ENCODE measurements around the gene DEDD2. TPM values are rescaled to one million over a fixed set of nuclear protein-coding genes. Genes with fewer than 3 reads are reported as not detected.

Gene DEDD2
- total and polyA plus RNA-seq, 4 donors: 16.4 to 33.8 (median 19.7) TPM

GRCh38 chr19:42152910-42153671, 64.4 kb downstream of the DEDD2 start:
- no peaks in the 10 kb centered on the region for H3K36me3 ChIP-seq (ENCODE audit: control insufficient read depth in 1 of 2, insufficient read depth in 2 of 2, low read length in 1 of 2)
- no peaks in the 10 kb centered on the region for H3K27me3 ChIP-seq (ENCODE audit: control insufficient read depth in 1 of 2, insufficient read depth in 2 of 2, low read length in 1 of 2)
- intact Hi-C loops (cut with DNase I): no loop called here
- no peak overlapping the region for H3K4me3 ChIP-seq (ENCODE audit: low read length in 2 of 2)
- H3K27ac ChIP-seq (ENCODE audit: low read depth in 1 of 2, low read length in 2 of 2): no peak overlapping the region
- H3K9me3 ChIP-seq (ENCODE audit: control insufficient read depth, low read length): no peaks in the 10 kb centered on the region
- ATAC-seq (ENCODE audit: low FRiP score) (no peak), DNase-seq (no peak)
- 82 to 84% methylated on average over 25 of the region's 25 CpGs for WGBS, 2 donors
- no peaks in the 10 kb centered on the region for H3K4me1 ChIP-seq (ENCODE audit: control insufficient read depth in 1 of 2, insufficient read depth in 2 of 2, low read length in 2 of 2)

GRCh38 chr19:42151782-42152684, 65.4 kb downstream of the DEDD2 start:
- Histone ChIP-seq H3K4me1 (ENCODE audit: control insufficient read depth in 1 of 2, insufficient read depth in 2 of 2, low read length in 2 of 2) (no peaks in the 10 kb centered on the region), H3K27ac (ENCODE audit: low read depth in 1 of 2, low read length in 2 of 2) (no peak overlapping the region), H3K4me3 (ENCODE audit: low read length in 2 of 2) (no peak overlapping the region), H3K27me3 (ENCODE audit: control insufficient read depth in 1 of 2, insufficient read depth in 2 of 2, low read length in 1 of 2) (no peaks in the 10 kb centered on the region), H3K36me3 (ENCODE audit: control insufficient read depth in 1 of 2, insufficient read depth in 2 of 2, low read length in 1 of 2) (no peaks in the 10 kb centered on the region), H3K9me3 (ENCODE audit: control insufficient read depth, low read length) (no peaks in the 10 kb centered on the region)
- ATAC-seq (ENCODE audit: low FRiP score): no peak
- 52 to 58% methylated on average over 18 to 20 of the region's 20 CpGs for WGBS, 2 donors
- DNase-seq: no peak
- intact Hi-C loops (cut with DNase I): no loop called here

- DNase-seq (no peak), ATAC-seq (ENCODE audit: low FRiP score) (no peak)
- no peaks in the 10 kb centered on the region for H3K4me1 ChIP-seq (ENCODE audit: control insufficient read depth in 1 of 2, insufficient read depth in 2 of 2, low read length in 2 of 2)
- no peak overlapping the region for H3K4me3 ChIP-seq (ENCODE audit: low read length in 2 of 2)
- 11 to 25% methylated on average over 7 to 9 of the region's 9 CpGs for WGBS, 2 donors
- H3K27me3 ChIP-seq (ENCODE audit: control insufficient read depth in 1 of 2, insufficient read depth in 2 of 2, low read length in 1 of 2): no peaks in the 10 kb centered on the region
- H3K9me3 ChIP-seq (ENCODE audit: control insufficient read depth, low read length): no peaks in the 10 kb centered on the region
- intact Hi-C loops (cut with DNase I): no loop called here
- H3K36me3 ChIP-seq (ENCODE audit: control insufficient read depth in 1 of 2, insufficient read depth in 2 of 2, low read length in 1 of 2): no peaks in the 10 kb centered on the region
- no peak overlapping the region for H3K27ac ChIP-seq (ENCODE audit: low read depth in 1 of 2, low read length in 2 of 2)
Observed at GRCh38 chr19:42150911-42151361, 66.5 kb downstream of the DEDD2 start.

- Histone ChIP-seq H3K27me3 (ENCODE audit: control insufficient read depth in 1 of 2, insufficient read depth in 2 of 2, low read length in 1 of 2) (no peaks in the 10 kb centered on the region), H3K4me1 (ENCODE audit: control insufficient read depth in 1 of 2, insufficient read depth in 2 of 2, low read length in 2 of 2) (no peaks in the 10 kb centered on the region), H3K4me3 (ENCODE audit: low read length in 2 of 2) (no peak overlapping the region), H3K36me3 (ENCODE audit: control insufficient read depth in 1 of 2, insufficient read depth in 2 of 2, low read length in 1 of 2) (no peaks in the 10 kb centered on the region), H3K9me3 (ENCODE audit: control insufficient read depth, low read length) (no peaks in the 10 kb centered on the region), H3K27ac (ENCODE audit: low read depth in 1 of 2, low read length in 2 of 2) (no peak overlapping the region)
- DNase-seq (no peak), ATAC-seq (ENCODE audit: low FRiP score) (no peak)
- 5 to 7% methylated on average over 6 to 17 of the region's 17 CpGs for WGBS, 2 donors
- intact Hi-C loops (cut with DNase I): no loop called here
Observed at GRCh38 chr19:42150364-42150763, 67.1 kb downstream of the DEDD2 start.

GRCh38 chr19:42149447-42150202, 67.9 kb downstream of the DEDD2 start:
- intact Hi-C loops (cut with DNase I): no loop called here
- no peak for ATAC-seq (ENCODE audit: low FRiP score)
- Histone ChIP-seq H3K27ac (ENCODE audit: low read depth in 1 of 2, low read length in 2 of 2) (no peak overlapping the region), H3K27me3 (ENCODE audit: control insufficient read depth in 1 of 2, insufficient read depth in 2 of 2, low read length in 1 of 2) (no peaks in the 10 kb centered on the region), H3K4me1 (ENCODE audit: control insufficient read depth in 1 of 2, insufficient read depth in 2 of 2, low read length in 2 of 2) (no peaks in the 10 kb centered on the region), H3K9me3 (ENCODE audit: control insufficient read depth, low read length) (no peaks in the 10 kb centered on the region), H3K36me3 (ENCODE audit: control insufficient read depth in 1 of 2, insufficient read depth in 2 of 2, low read length in 1 of 2) (no peaks in the 10 kb centered on the region), H3K4me3 (ENCODE audit: low read length in 2 of 2) (no peak overlapping the region)
- 21 to 23% methylated on average over 5 of the region's 5 CpGs for WGBS, 2 donors
- DNase-seq: no peak

Other genes with a start within 250 kb of the DEDD2 start
- gene ATP1A3, start 223.4 kb downstream of the DEDD2 start, total RNA-seq: not detected
- under 1 TPM in 1 of 2 donors, not detected in 1; 0.38 TPM for gene ATP1A3, start 223.4 kb downstream of the DEDD2 start, polyA plus RNA-seq
- 10 to 100 TPM; 20.8 to 24.5 TPM for gene GRIK5, start 147.5 kb downstream of the DEDD2 start, total RNA-seq
- gene GRIK5, start 147.5 kb downstream of the DEDD2 start, polyA plus RNA-seq: 10 to 100 TPM in 1 of 2 donors, 1 to 10 TPM in 1; 3.5 to 39.0 TPM
- 10 to 100 TPM in 1 of 2 donors, 1 to 10 TPM in 1; 9.0 to 10.3 TPM for gene ZNF574, start 141.5 kb downstream of the DEDD2 start, total RNA-seq
- 1 to 10 TPM; 2.4 to 6.8 TPM for gene ZNF574, start 141.5 kb downstream of the DEDD2 start, polyA plus RNA-seq
- 1 to 10 TPM; 2.7 to 9.0 TPM for gene POU2F2, start 85.2 kb downstream of the DEDD2 start, total RNA-seq
- gene POU2F2, start 85.2 kb downstream of the DEDD2 start, polyA plus RNA-seq: 1 to 10 TPM; 2.3 to 5.9 TPM
- gene ZNF526, start 2.6 kb upstream of the DEDD2 start, total RNA-seq: 10 to 100 TPM in 1 of 2 donors, 1 to 10 TPM in 1; 8.2 to 12.3 TPM
- 1 to 10 TPM; 2.6 to 2.8 TPM for gene ZNF526, start 2.6 kb upstream of the DEDD2 start, polyA plus RNA-seq
- gene GSK3A, start 24.9 kb upstream of the DEDD2 start, total RNA-seq: 10 to 100 TPM; 28.8 to 34.4 TPM
- gene GSK3A, start 24.9 kb upstream of the DEDD2 start, polyA plus RNA-seq: 10 to 100 TPM; 36.1 to 40.7 TPM
- 10 to 100 TPM; 74.9 to 99.5 TPM for gene ERF, start 37.5 kb upstream of the DEDD2 start, total RNA-seq
- 10 to 100 TPM; 19.7 to 44.2 TPM for gene ERF, start 37.5 kb upstream of the DEDD2 start, polyA plus RNA-seq
- 100 to 1,000 TPM; 103 to 104 TPM for gene CIC, start 51.6 kb upstream of the DEDD2 start, total RNA-seq
- 10 to 100 TPM; 14.3 to 44.6 TPM for gene CIC, start 51.6 kb upstream of the DEDD2 start, polyA plus RNA-seq
- gene PRR19, start 84.5 kb upstream of the DEDD2 start, total RNA-seq: under 1 TPM; 0.23 to 0.45 TPM
- gene PRR19, start 84.5 kb upstream of the DEDD2 start, polyA plus RNA-seq: not detected
- gene PAFAH1B3, start 84.9 kb upstream of the DEDD2 start, total RNA-seq: 1 to 10 TPM; 4.8 to 9.3 TPM
- 1 to 10 TPM; 2.3 to 8.4 TPM for gene PAFAH1B3, start 84.9 kb upstream of the DEDD2 start, polyA plus RNA-seq
- gene TMEM145, start 95.6 kb upstream of the DEDD2 start, total RNA-seq: not detected
- not detected for gene TMEM145, start 95.6 kb upstream of the DEDD2 start, polyA plus RNA-seq
- 10 to 100 TPM; 17.5 to 26.4 TPM for gene MEGF8, start 108.0 kb upstream of the DEDD2 start, total RNA-seq
- 1 to 10 TPM; 5.9 to 7.2 TPM for gene MEGF8, start 108.0 kb upstream of the DEDD2 start, polyA plus RNA-seq
- 1 to 10 TPM in 1 of 2 donors, not detected in 1; 1.1 TPM for gene CNFN, start 172.6 kb upstream of the DEDD2 start, total RNA-seq
- gene CNFN, start 172.6 kb upstream of the DEDD2 start, polyA plus RNA-seq: 1 to 10 TPM in 1 of 2 donors, under 1 TPM in 1; 0.51 to 3.0 TPM
- 10 to 100 TPM in 1 of 2 donors, 1 to 10 TPM in 1; 7.4 to 12.1 TPM for gene LIPE, start 209.7 kb upstream of the DEDD2 start, total RNA-seq
- 1 to 10 TPM; 1.4 to 3.6 TPM for gene LIPE, start 209.7 kb upstream of the DEDD2 start, polyA plus RNA-seq
- gene CXCL17, start 225.3 kb upstream of the DEDD2 start, total RNA-seq: not detected
- gene CXCL17, start 225.3 kb upstream of the DEDD2 start, polyA plus RNA-seq: under 1 TPM; 0.08 to 0.38 TPM

Data from aorta (tissue), 5 donors.